ES-I3 (cell line): ENCODE data around the gene CAPN8.
"Not testable (repeated sequence)": the region's sequence is repeated elsewhere in the genome, so short reads cannot be mapped to it uniquely, and the experiment has no call there.

Experiments
- H3K36me3 ChIP-seq: 2 replicates; pipeline ENCODE4 v1.6.1; 2013; ENCODE audit warnings: mild to moderate bottlenecking, low read length, control low read depth, moderate library complexity; ENCODE audit not compliant: insufficient read depth
- H3K4me1 ChIP-seq: 2 replicates; pipeline ENCODE4 v1.6.1; 2013; ENCODE audit warnings: mild to moderate bottlenecking, control low read depth, low read length; ENCODE audit not compliant: insufficient read depth
- H3K9ac ChIP-seq: 2 replicates; pipeline ENCODE4 v1.6.1; 2013; ENCODE audit warnings: low read depth, mild to moderate bottlenecking, low read length, moderate library complexity
- H3K9me3 ChIP-seq: 2 replicates; pipeline ENCODE4 v1.6.1; 2013; ENCODE audit warnings: mild to moderate bottlenecking, low read length, moderate library complexity; ENCODE audit not compliant: control insufficient read depth, insufficient read depth

Gene CAPN8

DNA sequence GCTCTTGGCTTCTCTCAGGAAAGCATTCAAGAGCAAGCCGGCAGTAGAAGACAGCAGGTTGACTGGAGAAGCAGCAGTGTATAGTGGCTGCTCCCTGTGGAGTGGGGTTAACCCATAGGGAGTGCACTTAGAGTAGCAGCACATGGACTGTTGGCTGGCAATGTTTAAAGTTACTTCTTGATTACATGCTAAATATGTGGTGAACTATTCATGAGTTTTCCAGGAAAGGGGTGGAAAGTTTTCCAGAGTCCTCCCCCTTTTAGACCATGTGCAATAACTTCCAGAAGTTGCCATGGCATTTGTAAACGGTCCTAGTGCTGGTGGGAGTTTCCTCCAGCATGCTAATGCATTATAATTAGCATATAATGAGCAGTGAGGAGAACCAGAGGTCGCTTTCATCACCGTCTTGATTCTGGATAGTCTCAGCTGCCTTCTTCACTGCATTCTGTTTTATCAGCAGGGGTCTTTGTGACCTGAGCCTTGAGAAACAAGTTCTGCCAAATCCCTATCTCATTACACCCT lies 140.5 kb downstream of the CAPN8 start:
- Histone ChIP-seq H3K9ac (no peak overlapping the region), H3K9me3 (peaks cover 5% of the 10 kb centered on the region; the same call in 1 of the 2 replicates), H3K4me1 (no peaks in the 10 kb centered on the region), H3K36me3 (no peaks in the 10 kb centered on the region)

- Histone ChIP-seq H3K36me3 (no peaks in the 10 kb centered on the region), H3K4me1 (no peaks in the 10 kb centered on the region), H3K9ac (no peak overlapping the region), H3K9me3 (no peaks in the 10 kb centered on the region)
These were observed 144.4 kb downstream of the CAPN8 start for GRCh38 chr1:223521150-223521549.

DNA sequence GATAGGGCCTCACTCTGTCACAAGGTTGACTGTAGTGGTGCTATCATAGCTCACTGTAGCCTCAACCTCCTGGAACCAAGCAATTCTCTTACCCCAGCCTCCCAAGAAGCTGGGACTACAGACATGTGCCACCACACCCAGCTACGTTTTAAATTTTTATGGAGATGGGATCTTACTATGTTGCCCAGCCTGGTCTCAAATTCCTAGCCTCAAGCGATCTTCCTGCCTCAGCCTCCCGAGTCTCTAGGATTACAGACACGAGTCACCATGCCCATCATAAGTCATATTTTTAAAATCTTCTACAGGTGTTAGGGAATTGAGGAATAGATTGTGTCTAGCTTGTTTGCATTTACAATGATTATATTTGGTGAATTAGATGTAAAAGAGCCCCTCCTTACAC lies 145.3 kb downstream of the CAPN8 start:
- no peaks in the 10 kb centered on the region for H3K9me3 ChIP-seq
- H3K36me3 ChIP-seq: no peaks in the 10 kb centered on the region
- H3K9ac ChIP-seq: no peak overlapping the region
- no peaks in the 10 kb centered on the region for H3K4me1 ChIP-seq

DNA sequence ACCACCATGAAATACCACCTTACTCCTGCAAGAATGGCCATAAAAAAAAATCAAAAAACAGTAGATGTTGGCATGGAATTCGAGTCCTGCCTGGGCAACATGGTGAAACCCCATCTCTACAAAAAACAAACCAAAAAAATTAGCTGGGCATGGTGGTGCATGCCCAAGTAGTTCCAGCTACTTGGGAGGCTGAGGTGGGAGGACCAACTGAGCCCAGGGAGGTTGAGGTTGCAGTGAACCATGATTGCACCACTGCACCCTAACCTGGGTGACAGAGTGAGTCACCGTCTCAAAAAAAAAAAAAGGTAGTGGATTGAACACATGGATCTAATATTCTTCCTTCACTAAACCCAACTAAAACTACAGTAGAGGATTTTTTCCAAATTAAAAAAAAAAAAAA lies 146.4 kb downstream of the CAPN8 start:
- Histone ChIP-seq H3K9ac (no peak overlapping the region), H3K9me3 (no peaks in the 10 kb centered on the region), H3K36me3 (no peaks in the 10 kb centered on the region), H3K4me1 (no peaks in the 10 kb centered on the region)

GRCh38 chr1:223518553-223518952 lies 146.9 kb downstream of the CAPN8 start:
- not testable (repeated sequence) for H3K36me3 ChIP-seq, H3K9ac ChIP-seq, H3K9me3 ChIP-seq, H3K4me1 ChIP-seq

DNA sequence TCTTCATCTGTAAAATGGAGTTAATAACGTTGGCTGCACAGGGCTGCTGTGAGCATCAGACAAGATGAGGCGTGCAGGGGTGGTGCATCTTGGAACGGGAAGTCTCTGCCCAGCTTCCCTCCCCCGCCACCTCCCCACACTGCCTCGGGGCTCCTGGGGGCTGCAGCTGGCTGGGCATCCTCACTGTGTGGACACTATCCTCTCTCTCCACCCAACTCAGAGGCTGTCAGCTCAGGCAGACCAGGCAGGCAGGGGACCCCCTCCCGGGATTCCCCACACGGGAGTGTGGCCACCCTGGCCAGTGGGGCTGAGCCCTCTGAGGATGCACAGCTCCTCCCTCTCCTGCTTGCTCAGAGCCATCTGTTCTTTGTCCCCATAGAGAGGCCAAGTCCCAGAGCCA lies 149.6 kb downstream of the CAPN8 start:
- H3K9me3 ChIP-seq: no peaks in the 10 kb centered on the region
- no peaks in the 10 kb centered on the region for H3K36me3 ChIP-seq
- no peak overlapping the region for H3K9ac ChIP-seq
- H3K4me1 ChIP-seq: no peaks in the 10 kb centered on the region

- no peaks in the 10 kb centered on the region for H3K36me3 ChIP-seq
- no peaks in the 10 kb centered on the region for H3K4me1 ChIP-seq
- no peaks in the 10 kb centered on the region for H3K9me3 ChIP-seq
- no peak overlapping the region for H3K9ac ChIP-seq
These were observed 150.1 kb downstream of the CAPN8 start for GRCh38 chr1:223515421-223515820.

- no peaks in the 10 kb centered on the region for H3K4me1 ChIP-seq
- H3K36me3 ChIP-seq: no peaks in the 10 kb centered on the region
- H3K9me3 ChIP-seq: no peaks in the 10 kb centered on the region
- H3K9ac ChIP-seq: no peak overlapping the region
These were observed 150.9 kb downstream of the CAPN8 start for GRCh38 chr1:223514644-223515043.

DNA sequence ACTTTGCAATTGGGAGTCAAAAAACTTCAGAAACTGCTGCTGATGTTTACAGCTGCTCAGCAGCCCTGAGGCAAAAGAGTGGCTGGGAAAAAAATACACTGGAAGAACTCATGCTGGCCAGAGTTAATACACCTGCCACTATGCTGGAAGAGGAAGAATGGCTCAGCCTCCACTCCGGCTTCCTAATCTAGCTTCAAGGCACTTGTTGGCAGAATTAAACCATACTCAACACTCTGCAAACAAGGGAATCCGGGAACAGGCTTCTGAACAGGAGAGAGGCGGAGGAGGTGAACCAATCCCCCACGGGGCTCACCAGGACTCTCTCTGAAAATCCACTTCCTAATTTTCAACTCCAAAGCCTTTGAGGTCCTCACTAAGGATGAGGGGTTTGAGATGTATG lies 152.2 kb downstream of the CAPN8 start:
- H3K9me3 ChIP-seq: no peaks in the 10 kb centered on the region
- H3K36me3 ChIP-seq: no peaks in the 10 kb centered on the region
- no peak overlapping the region for H3K9ac ChIP-seq
- H3K4me1 ChIP-seq: no peaks in the 10 kb centered on the region

DNA sequence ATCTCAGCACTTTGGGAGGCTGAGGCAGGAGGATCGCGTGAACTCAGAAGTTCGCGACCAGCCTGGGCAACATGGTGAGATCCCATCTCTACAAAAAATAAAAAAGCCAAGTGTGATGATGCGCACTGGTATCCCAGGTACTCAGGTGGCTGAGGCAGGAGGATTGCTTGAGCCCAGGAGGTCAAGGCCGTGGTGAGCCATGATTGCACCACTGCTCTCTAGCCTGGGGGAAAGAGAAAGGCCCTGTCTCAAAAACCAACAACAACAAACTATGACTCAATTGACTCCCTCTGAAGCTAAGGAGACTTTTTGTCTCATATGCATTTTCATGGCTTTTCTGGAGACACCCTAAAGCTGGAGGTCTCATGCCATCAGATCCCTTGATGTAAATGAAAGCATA lies 153.4 kb downstream of the CAPN8 start:
- H3K36me3 ChIP-seq: no peaks in the 10 kb centered on the region
- H3K9me3 ChIP-seq: no peaks in the 10 kb centered on the region
- no peaks in the 10 kb centered on the region for H3K4me1 ChIP-seq
- H3K9ac ChIP-seq: no peak overlapping the region

- no peaks in the 10 kb centered on the region for H3K9me3 ChIP-seq
- no peaks in the 10 kb centered on the region for H3K36me3 ChIP-seq
- no peaks in the 10 kb centered on the region for H3K4me1 ChIP-seq
- H3K9ac ChIP-seq: no peak overlapping the region
These were observed 156.7 kb downstream of the CAPN8 start for GRCh38 chr1:223508796-223509195.

DNA sequence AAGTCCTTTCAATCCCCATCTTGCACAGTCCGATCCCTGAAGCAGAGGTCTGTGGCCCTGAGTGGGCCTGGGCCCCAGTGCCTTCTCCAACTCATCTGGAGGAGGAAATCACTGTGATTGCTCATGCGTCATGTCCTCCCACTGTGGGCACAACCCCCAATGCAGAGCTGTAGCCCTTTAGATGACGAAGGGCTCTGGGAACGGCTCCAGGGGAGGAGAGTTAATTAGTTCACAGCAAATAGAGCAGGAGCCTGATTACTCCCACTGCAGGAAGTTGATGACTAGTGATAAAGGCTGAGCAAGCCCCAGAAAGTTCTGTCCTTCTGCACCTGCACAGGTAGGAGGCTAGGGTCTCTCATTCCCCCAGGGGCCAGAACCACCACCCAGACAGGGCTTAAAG lies 160.8 kb downstream of the CAPN8 start:
- Histone ChIP-seq H3K36me3 (no peaks in the 10 kb centered on the region), H3K4me1 (peaks cover 7% of the 10 kb centered on the region; the same call in 1 of the 2 replicates), H3K9ac (no peak overlapping the region), H3K9me3 (no peaks in the 10 kb centered on the region)

DNA sequence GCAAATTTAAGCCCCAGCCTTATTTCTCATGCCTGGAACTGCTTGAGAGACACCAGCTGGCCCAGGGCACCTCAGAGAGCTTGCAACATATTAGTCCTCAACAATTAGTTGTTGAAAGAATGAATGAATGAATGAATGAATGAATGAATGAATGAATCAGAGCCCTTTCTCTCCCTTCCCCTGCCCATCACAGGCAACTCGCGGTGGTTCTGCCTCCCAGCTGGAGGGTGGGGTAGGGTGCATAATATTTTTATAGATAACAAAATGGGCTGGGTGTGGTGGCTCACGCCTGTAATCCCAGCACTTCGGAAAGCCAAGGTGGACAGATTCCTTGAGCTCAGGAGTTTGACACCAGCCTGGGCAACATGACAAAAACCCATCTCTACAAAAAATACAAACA lies 162.2 kb downstream of the CAPN8 start:
- no peaks in the 10 kb centered on the region for H3K9me3 ChIP-seq

DNA sequence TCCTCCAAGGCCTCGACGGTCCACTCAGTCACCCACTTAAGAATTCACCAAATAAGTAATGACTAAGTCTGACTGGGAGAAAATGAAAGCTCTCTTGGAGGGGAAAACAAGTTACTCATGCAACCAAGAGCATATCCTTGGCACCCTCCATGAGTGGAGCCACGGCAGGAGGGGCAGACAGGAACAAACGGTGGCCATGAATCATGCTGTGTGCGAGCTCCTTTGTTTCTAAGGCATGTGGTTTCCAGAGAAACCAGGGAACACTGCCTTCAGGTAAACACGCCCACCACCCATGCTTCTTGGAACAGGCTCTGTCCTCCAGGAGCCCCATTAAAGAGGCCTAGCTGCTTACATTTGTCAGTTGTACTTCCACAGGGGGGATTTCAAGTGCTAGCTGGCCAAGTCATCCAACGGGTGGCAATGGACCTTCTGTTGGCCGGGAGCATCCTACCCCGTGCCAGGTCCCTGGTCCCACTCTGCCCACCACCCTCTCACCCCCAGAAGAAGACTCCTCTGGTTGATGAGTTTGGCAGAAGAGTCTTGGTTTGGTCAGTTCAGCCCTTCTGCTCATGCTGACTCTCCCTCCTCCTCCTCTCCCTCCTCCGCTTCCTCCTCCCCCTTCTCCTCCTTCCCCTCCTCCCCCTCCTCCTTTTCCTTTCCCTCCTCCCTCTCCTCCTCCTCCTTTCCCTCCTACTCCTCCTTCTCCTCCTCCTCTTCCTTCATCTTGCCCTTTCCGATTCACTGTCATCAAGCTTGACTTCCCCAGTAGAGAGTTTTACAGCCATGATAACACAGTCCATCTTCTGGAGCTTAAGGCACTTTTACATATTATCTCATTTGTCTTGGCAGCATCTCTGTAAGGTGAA lies 164.7 kb downstream of the CAPN8 start:
- H3K4me1 ChIP-seq: peaks cover 7% of the 10 kb centered on the region; the same call in 1 of the 2 replicates
- H3K36me3 ChIP-seq: no peaks in the 10 kb centered on the region
- no peaks in the 10 kb centered on the region for H3K9me3 ChIP-seq
- no peak overlapping the region for H3K9ac ChIP-seq

More for the DNA sequence above, 162.2 kb downstream of the CAPN8 start:
- no peaks in the 10 kb centered on the region for H3K36me3 ChIP-seq
- no peak overlapping the region for H3K9ac ChIP-seq
- H3K4me1 ChIP-seq: peaks cover 7% of the 10 kb centered on the region; the same call in 1 of the 2 replicates

- H3K9me3 ChIP-seq: no peaks in the 10 kb centered on the region
- H3K36me3 ChIP-seq: no peaks in the 10 kb centered on the region
- peaks cover 7% of the 10 kb centered on the region; the same call in 1 of the 2 replicates for H3K4me1 ChIP-seq
- H3K9ac ChIP-seq: no peak overlapping the region
These were observed 168.6 kb downstream of the CAPN8 start for GRCh38 chr1:223496883-223497282.
